Panc1 (cell line): ENCODE data around the gene MOB1A. TPM values are rescaled to one million over a fixed set of nuclear protein-coding genes. Genes with fewer than 3 reads are reported as not detected.

Source experiments
- ATAC-seq: fragments of 200-7000 bp; cut with Tn5 transposase; 2 replicates; pipeline ENCODE4 v1.9.1; 2020; ENCODE audit warnings: mild to moderate bottlenecking, moderate library complexity
- BruUV-seq: library from RNA; stranded (reverse); fragments of 400-500 nt; replicated peaks from 2 replicates; lab custom pipeline; 2021; lab: Mats Ljungman, UMichigan
- CTCF ChIA-PET: fragments of 300-600 bp; sonication (Branson Sonifier 250); formaldehyde crosslinking; loops from one replicate; lab custom pipeline; 2022; ENCODE audit warnings: antibody characterized with exemption; lab: Charles Lee
- POLR2A ChIA-PET: fragments of 300-600 bp; sonication (Branson Sonifier 250); formaldehyde crosslinking; loops from one replicate; lab custom pipeline; 2022; ENCODE audit warnings: antibody characterized with exemption; lab: Charles Lee
- DNase-seq: peaks from one replicate; pipeline ENCODE4 v3.0.0-alpha.2; 2010; ENCODE audit warnings: low read depth, low spot score
- H3K27ac ChIP-seq: 2 replicates; pipeline ENCODE4 v1.5.1; 2011; ENCODE audit warnings: mild to moderate bottlenecking, low read length, inconsistent platforms
- H3K27me3 ChIP-seq: fragments of 200-500 bp; sonication (Bioruptor generic); 2 replicates; pipeline ENCODE4 v1.6.0; 2014; ENCODE audit warnings: low read length, inconsistent platforms; ENCODE audit not compliant: control insufficient read depth, insufficient read depth
- H3K36me3 ChIP-seq: fragments of 200-500 bp; sonication (Bioruptor generic); 2 replicates; pipeline ENCODE4 v1.5.1; 2014; ENCODE audit warnings: inconsistent platforms, mild to moderate bottlenecking, low read length, moderate library complexity; ENCODE audit not compliant: control insufficient read depth, insufficient read depth
- H3K4me1 ChIP-seq: 2 replicates; pipeline ENCODE4 v1.5.1; 2011; ENCODE audit warnings: inconsistent platforms, mild to moderate bottlenecking, low read length, moderate library complexity; ENCODE audit not compliant: control insufficient read depth, insufficient read depth
- H3K4me3 ChIP-seq, 2 experiments: 2 replicates each; pipeline ENCODE4 v1.5.1; 2011 to 2012; ENCODE audit warnings: low read depth in 2 of 2, low read length in 2 of 2, mild to moderate bottlenecking in 2 of 2, inconsistent platforms in 1 of 2, moderate library complexity in 1 of 2
- H3K9me3 ChIP-seq: fragments of 200-500 bp; sonication (Bioruptor generic); 2 replicates; pipeline ENCODE4 v1.5.1; 2014; ENCODE audit warnings: low read depth, mild to moderate bottlenecking, inconsistent platforms, low read length, moderate library complexity; ENCODE audit not compliant: control insufficient read depth, insufficient read depth
- CTCF ChIP-seq: fragments of 450-650 bp; IDR thresholded peaks from 2 replicates; pipeline ENCODE4 v1.5.1; 2017; ENCODE audit warnings: mild to moderate bottlenecking
- POLR2AphosphoS5 ChIP-seq: IDR thresholded peaks from 2 replicates; pipeline ENCODE4 v1.6.1; 2012; ENCODE audit warnings: mild to moderate bottlenecking, low read depth, low read length, moderate library complexity
- SIN3A ChIP-seq: IDR thresholded peaks from 2 replicates; pipeline ENCODE4 v1.6.1; 2012; ENCODE audit warnings: low read depth, mild to moderate bottlenecking, low read length, moderate library complexity, borderline replicate concordance; ENCODE audit not compliant: insufficient read depth
- TCF7L2 ChIP-seq: IDR thresholded peaks from 2 replicates; pipeline ENCODE4 v1.6.1; 2011; ENCODE audit warnings: mild to moderate bottlenecking, low read depth, low read length, inconsistent platforms
- in situ Hi-C: cut with HindIII; loops from 2 replicates; pipeline ENCODE4 v1.10.0; 2016; ENCODE audit warnings: low sequenced_read_pairs, low pct_unique_long_range_greater_than_20kb
- intact Hi-C: fragments of 100-400 bp; cut with micrococcal nuclease; formaldehyde crosslinking; loops from one replicate; pipeline ENCODE4 v1.10.0; 2022; ENCODE audit not compliant: unreplicated experiment
- total RNA-seq: library from RNA; stranded (reverse); gene quantifications from one replicate; pipeline ENCODE4 v1.2.1, GENCODE V29; 2021; ENCODE audit not compliant: unreplicated experiment
- TF ChIP-seq, protein P1 (sequence below), 2 experiments: IDR thresholded peaks; 2 replicates each; pipeline ENCODE4 v1.6.1; 2011 to 2012; ENCODE audit warnings: low read depth in 2 of 2, control low read depth in 1 of 2, low read length in 1 of 2, mild to moderate bottlenecking in 1 of 2, moderate library complexity in 1 of 2; ENCODE audit not compliant: insufficient read depth in 1 of 2

The MOB1A gene
- total RNA-seq, 1 experiment from 2014 or later: 184 TPM

GRCh38 chr2:74109551-74109950, 69.1 kb downstream of the MOB1A start:
- DNase-seq: no peak
- H3K9me3 ChIP-seq: no peaks in the 10 kb centered on the region
- no peaks in the 10 kb centered on the region for H3K4me1 ChIP-seq
- TF ChIP-seq TCF7L2: no peak
- TF ChIP-seq SIN3A: no peak
- no peak for TF ChIP-seq POLR2AphosphoS5
- TF ChIP-seq, protein P1, sequence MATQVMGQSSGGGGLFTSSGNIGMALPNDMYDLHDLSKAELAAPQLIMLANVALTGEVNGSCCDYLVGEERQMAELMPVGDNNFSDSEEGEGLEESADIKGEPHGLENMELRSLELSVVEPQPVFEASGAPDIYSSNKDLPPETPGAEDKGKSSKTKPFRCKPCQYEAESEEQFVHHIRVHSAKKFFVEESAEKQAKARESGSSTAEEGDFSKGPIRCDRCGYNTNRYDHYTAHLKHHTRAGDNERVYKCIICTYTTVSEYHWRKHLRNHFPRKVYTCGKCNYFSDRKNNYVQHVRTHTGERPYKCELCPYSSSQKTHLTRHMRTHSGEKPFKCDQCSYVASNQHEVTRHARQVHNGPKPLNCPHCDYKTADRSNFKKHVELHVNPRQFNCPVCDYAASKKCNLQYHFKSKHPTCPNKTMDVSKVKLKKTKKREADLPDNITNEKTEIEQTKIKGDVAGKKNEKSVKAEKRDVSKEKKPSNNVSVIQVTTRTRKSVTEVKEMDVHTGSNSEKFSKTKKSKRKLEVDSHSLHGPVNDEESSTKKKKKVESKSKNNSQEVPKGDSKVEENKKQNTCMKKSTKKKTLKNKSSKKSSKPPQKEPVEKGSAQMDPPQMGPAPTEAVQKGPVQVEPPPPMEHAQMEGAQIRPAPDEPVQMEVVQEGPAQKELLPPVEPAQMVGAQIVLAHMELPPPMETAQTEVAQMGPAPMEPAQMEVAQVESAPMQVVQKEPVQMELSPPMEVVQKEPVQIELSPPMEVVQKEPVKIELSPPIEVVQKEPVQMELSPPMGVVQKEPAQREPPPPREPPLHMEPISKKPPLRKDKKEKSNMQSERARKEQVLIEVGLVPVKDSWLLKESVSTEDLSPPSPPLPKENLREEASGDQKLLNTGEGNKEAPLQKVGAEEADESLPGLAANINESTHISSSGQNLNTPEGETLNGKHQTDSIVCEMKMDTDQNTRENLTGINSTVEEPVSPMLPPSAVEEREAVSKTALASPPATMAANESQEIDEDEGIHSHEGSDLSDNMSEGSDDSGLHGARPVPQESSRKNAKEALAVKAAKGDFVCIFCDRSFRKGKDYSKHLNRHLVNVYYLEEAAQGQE (IDR thresholded peaks at IDR 0.05; ENCODE audit: insufficient read depth in 1 of 2, low read depth in 2 of 2, low read length in 1 of 2): no peak
- no peak for TF ChIP-seq CTCF
- ChIA-PET CTCF (no interaction called here), POLR2A (no interaction called here)
- no peak overlapping the region for H3K27ac ChIP-seq
- no peak for ATAC-seq
- H3K36me3 ChIP-seq: no peaks in the 10 kb centered on the region
- H3K27me3 ChIP-seq: no peaks in the 10 kb centered on the region
- H3K4me3 ChIP-seq: no peak overlapping the region
- in situ Hi-C loops (no loop called here), intact Hi-C loops (no loop called here)
- BruUV-seq: no TSS peak

GRCh38 chr2:74107071-74107470, 71.6 kb downstream of the MOB1A start:
- intact Hi-C loops: no loop called here
- H3K4me1 ChIP-seq: no peaks in the 10 kb centered on the region
- DNase-seq (no peak), ATAC-seq (no peak)
- no peaks in the 10 kb centered on the region for H3K36me3 ChIP-seq
- CTCF ChIA-PET: no interaction called here
- no peak overlapping the region for H3K27ac ChIP-seq
- POLR2A ChIA-PET: no interaction called here
- BruUV-seq: no TSS peak
- no peaks in the 10 kb centered on the region for H3K27me3 ChIP-seq
- no peak for TF ChIP-seq CTCF
- TF ChIP-seq, protein P1 (IDR thresholded peaks at IDR 0.05; ENCODE audit: insufficient read depth in 1 of 2, low read depth in 2 of 2, low read length in 1 of 2): no peak
- no peak for TF ChIP-seq POLR2AphosphoS5
- TF ChIP-seq TCF7L2: no peak
- no peak for TF ChIP-seq SIN3A
- in situ Hi-C loops: no loop called here
- H3K9me3 ChIP-seq: no peaks in the 10 kb centered on the region
- no peak overlapping the region for H3K4me3 ChIP-seq
